Stimulated activated CD4-positive, alpha-beta T cell treated with anti-CD3 and anti-CD28 coated beads, TNF-alpha, amount 100 ng/mL, for 1 hour (primary cell): ENCODE measurements around the gene RAD23B.
"Not testable (repeated sequence)": the region's sequence is repeated elsewhere in the genome, so short reads cannot be mapped to it uniquely, and the experiment has no call there.

Experiments used
- DNase-seq, 3 donors: peaks; one replicate each; pipeline ENCODE4 v3.0.0-alpha.2; 2020; ENCODE audit warnings: low read depth in 3 of 3, low spot score in 1 of 3

The RAD23B gene

GRCh38 chr9:107282759-107283622 lies at the start of gene RAD23B:
Gene RAD23B (plus strand): TSS chr9:107283279. CDS start chr9:107283630, 351 bp downstream.
- DNase-seq = peak; percentile 96 to 99 (median 98)

- no peak for DNase-seq
Observed at GRCh38 chr9:107235765-107236442, 47.2 kb upstream of the RAD23B start.

DNA sequence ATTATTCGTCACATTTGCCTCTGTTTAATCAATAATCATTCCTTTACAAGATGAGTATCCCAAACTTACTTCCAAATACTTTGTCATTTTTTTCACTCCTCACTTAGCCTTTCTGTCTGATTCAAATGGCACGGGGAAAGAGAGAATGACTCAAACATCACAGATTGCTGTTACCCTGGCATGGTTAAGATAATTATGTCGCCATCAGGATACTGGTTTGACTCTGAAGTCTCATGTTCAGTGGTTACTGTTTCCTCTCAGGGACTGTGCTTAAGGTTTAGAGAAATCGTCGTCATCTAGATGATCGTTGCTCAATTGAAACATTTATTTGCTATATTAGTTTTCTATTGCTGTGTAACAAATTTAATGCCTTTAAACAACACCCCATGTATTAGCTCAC lies 45.2 kb upstream of the RAD23B start:
- no peak for DNase-seq

- DNase-seq = no peak
Observed at GRCh38 chr9:107239474-107239873, 43.6 kb upstream of the RAD23B start.

DNA sequence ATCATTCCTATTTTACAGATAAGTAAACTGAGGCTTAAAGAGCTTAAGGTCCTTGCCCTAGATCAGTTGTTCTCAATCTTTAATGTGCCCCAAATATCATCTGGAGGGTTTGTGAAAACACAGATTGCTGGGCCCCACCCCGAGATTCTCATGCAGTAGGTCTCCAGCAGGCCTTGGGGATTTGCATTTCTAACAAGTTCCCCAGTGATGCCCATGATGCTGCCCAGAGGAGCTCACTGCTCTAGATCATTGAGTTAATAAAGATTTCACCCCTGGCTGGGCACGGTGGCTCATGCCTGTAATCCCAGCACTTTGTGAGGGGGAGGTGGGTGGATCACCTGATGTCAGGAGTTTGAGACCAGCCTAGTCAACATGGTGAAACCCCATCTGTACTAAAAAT lies 42.8 kb upstream of the RAD23B start:
- no peak for DNase-seq

GRCh38 chr9:107242073-107243030 lies 40.7 kb upstream of the RAD23B start:
- DNase-seq = no peak

GRCh38 chr9:107243742-107244141 lies 39.3 kb upstream of the RAD23B start:
- DNase-seq = peak in 2 of 3 donors; percentile 3

GRCh38 chr9:107246259-107247254 lies 36.5 kb upstream of the RAD23B start:
- DNase-seq = no peak

GRCh38 chr9:107248714-107249113 lies 34.4 kb upstream of the RAD23B start:
- no peak for DNase-seq

DNA sequence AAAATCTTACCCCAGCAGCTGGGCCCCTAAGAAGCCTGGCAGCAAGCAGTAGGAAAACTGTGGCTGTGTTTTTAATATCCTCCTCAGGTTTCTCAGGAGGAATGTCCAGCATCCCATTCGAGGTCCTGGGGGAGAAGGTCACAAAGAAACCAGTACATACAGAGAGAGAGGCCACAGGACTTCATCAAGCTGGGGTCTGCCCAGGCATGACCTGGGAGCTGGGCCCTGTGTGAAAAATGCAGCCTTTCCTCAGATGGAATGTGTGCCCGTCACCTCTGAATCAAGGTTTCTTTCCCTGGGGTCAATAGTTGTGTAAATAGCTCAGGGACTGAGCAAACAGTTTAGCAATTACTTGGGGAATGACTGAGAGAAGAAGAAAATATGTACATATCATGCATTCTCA lies 33.9 kb upstream of the RAD23B start:
- DNase-seq = no peak

DNA sequence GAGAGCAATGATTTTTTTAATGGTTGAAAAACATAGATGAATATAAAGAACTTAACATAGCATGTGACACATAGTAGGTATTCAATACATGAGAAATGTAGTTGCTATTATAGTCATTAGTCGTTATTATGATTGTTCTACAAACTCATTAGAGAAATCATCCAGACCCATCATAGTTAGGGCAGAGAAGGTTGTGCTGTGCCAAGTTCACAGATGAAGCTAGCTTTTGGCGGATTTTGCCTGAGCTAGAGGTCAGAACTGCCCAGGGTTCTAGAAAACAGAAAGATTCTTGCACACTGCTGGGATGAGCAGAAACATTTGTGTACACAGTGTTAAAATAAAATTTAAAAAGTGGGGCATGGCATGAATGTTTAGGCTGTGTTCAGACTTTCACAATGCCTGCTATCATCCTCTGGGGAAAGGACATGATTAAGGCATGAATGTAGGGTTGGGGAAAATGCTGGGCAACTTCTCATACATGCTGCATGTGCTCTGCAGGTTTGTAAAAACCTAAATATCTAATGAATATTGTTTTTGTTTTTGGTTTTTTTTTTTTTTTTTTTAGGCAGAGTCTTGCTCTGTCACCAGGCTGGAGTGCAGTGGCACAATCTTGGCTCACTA lies 33.3 kb upstream of the RAD23B start:
- DNase-seq = no peak

GRCh38 chr9:107251756-107252322 lies 31.2 kb upstream of the RAD23B start:
- DNase-seq = no peak

- no peak for DNase-seq
Observed at GRCh38 chr9:107258919-107259318, 24.2 kb upstream of the RAD23B start.

- not testable (repeated sequence) for DNase-seq
Observed at GRCh38 chr9:107259751-107260313, 23.2 kb upstream of the RAD23B start.

- no peak for DNase-seq
Observed at GRCh38 chr9:107260437-107261081, 22.5 kb upstream of the RAD23B start.

DNA sequence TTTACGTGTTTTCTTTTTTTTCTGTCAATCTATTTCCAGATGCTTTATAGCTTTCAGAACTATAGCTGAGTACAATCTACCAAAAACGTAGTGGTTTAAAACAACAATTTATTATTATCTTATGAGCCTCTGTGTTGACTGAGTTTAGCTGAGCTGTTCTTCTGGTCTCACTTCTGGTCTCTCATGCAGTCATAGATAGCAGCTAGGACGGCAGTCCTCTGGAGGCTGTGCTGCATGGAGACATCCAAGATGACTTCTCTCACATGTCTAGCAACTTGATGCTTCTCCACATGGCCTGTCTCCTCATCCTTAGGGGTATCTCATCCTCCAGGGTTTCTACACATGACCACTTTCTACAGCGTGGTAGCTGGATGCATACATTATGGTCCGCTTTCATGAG lies 22.0 kb upstream of the RAD23B start:
- no peak for DNase-seq

- DNase-seq = no peak
Observed at GRCh38 chr9:107263289-107263688, 19.8 kb upstream of the RAD23B start.

DNA sequence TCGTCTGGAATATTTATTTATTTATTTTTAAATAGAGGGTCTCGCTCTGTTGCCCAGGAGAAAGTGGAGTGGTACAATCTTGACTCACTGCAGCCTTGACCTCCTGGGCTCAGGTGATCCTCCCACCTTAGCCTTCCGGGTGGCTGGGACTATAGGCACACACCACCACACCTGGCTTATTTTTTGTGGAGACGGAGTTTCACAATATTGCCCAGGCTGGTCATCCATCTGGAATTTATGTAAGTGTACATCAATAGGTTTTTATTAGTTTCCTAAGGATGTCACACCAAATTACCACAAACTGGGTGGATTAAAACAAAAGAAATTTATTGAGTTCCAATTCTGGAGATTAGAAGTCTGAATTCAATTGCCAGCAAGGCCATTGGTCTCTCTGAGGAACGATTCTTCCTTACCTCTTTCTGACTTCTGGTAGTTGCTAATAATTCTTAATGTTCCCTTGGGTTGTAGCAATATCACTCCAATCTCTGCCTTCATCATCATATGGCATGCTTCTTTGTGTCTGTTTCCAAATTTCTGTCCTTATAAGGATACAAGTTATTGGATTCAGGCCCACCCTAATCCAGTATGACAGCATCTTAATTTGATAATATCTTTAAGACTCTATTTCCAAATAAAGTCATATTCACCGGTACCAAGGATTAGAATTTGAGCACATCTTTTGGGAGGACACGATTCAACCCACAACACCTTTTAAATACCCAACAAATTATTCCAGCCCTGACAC lies 16.3 kb upstream of the RAD23B start:
- no peak for DNase-seq
